ENCODE measurements around the gene HOMER1. TPM values are rescaled to one million over a fixed set of nuclear protein-coding genes. Genes with fewer than 3 reads are reported as not detected.

The HOMER1 gene
- polyA plus RNA-seq, 1 donor from 2014 or later, result 30.6 TPM

DNA sequence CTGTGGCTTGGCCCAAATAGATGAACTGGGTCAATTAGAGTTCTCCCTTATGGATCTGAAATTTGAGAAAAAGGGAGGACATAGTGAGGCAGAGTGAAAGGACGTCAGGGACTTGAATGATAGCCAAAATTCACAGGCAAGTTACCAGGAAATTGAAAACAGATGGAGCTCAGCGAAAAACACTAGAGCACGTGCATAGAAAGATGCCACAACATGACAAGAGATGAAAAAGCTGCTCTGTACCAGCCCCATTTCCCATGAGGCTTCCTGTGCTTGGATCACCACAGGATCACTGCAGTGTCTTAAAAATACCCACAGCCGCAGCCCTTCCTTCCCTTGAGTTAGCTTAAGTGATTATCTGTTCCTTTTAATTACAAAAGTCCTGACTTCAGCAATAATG lies 39.0 kb upstream of the HOMER1 start:
- H3F3A ChIP-seq (ENCODE audit: insufficient read depth, low read length, poor library complexity, severe bottlenecking), result no peaks in the 10 kb centered on the region
- H3K36me3 ChIP-seq (ENCODE audit: insufficient read depth, low read length), result no peaks in the 10 kb centered on the region
- no peak for TF ChIP-seq EP300 (conservative IDR thresholded peaks at IDR 0.05; ENCODE audit: poor library complexity, severe bottlenecking)
- no peak for TF ChIP-seq TAF1 (IDR thresholded peaks at IDR 0.05; ENCODE audit: low read depth)
- TF ChIP-seq, protein P1, sequence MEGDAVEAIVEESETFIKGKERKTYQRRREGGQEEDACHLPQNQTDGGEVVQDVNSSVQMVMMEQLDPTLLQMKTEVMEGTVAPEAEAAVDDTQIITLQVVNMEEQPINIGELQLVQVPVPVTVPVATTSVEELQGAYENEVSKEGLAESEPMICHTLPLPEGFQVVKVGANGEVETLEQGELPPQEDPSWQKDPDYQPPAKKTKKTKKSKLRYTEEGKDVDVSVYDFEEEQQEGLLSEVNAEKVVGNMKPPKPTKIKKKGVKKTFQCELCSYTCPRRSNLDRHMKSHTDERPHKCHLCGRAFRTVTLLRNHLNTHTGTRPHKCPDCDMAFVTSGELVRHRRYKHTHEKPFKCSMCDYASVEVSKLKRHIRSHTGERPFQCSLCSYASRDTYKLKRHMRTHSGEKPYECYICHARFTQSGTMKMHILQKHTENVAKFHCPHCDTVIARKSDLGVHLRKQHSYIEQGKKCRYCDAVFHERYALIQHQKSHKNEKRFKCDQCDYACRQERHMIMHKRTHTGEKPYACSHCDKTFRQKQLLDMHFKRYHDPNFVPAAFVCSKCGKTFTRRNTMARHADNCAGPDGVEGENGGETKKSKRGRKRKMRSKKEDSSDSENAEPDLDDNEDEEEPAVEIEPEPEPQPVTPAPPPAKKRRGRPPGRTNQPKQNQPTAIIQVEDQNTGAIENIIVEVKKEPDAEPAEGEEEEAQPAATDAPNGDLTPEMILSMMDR (IDR thresholded peaks at IDR 0.05; ENCODE audit: poor library complexity, severe bottlenecking), result no peak
- TF ChIP-seq, protein P2, sequence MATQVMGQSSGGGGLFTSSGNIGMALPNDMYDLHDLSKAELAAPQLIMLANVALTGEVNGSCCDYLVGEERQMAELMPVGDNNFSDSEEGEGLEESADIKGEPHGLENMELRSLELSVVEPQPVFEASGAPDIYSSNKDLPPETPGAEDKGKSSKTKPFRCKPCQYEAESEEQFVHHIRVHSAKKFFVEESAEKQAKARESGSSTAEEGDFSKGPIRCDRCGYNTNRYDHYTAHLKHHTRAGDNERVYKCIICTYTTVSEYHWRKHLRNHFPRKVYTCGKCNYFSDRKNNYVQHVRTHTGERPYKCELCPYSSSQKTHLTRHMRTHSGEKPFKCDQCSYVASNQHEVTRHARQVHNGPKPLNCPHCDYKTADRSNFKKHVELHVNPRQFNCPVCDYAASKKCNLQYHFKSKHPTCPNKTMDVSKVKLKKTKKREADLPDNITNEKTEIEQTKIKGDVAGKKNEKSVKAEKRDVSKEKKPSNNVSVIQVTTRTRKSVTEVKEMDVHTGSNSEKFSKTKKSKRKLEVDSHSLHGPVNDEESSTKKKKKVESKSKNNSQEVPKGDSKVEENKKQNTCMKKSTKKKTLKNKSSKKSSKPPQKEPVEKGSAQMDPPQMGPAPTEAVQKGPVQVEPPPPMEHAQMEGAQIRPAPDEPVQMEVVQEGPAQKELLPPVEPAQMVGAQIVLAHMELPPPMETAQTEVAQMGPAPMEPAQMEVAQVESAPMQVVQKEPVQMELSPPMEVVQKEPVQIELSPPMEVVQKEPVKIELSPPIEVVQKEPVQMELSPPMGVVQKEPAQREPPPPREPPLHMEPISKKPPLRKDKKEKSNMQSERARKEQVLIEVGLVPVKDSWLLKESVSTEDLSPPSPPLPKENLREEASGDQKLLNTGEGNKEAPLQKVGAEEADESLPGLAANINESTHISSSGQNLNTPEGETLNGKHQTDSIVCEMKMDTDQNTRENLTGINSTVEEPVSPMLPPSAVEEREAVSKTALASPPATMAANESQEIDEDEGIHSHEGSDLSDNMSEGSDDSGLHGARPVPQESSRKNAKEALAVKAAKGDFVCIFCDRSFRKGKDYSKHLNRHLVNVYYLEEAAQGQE (IDR thresholded peaks at IDR 0.05; ENCODE audit: borderline replicate concordance), result no peak
- TF ChIP-seq RAD21 (conservative IDR thresholded peaks at IDR 0.05), result no peak
- no peak for TF ChIP-seq EZH2 (IDR thresholded peaks at IDR 0.05; ENCODE audit: borderline replicate concordance, insufficient read depth, low read length, poor library complexity, severe bottlenecking)
- no peak for TF ChIP-seq POLR2AphosphoS5 (IDR thresholded peaks at IDR 0.05)
- no peak for TF ChIP-seq SMC3 (conservative IDR thresholded peaks at IDR 0.05; ENCODE audit: poor library complexity)
- no peak for TF ChIP-seq MXI1 (conservative IDR thresholded peaks at IDR 0.05; ENCODE audit: poor library complexity, severe bottlenecking)
- no peak overlapping the region for H3K9ac ChIP-seq (ENCODE audit: low read length)
- H3K27ac ChIP-seq (ENCODE audit: low read length), result no peak overlapping the region
- no peaks in the 10 kb centered on the region for H3K9me3 ChIP-seq (ENCODE audit: low read length)
- H3K4me2 ChIP-seq (ENCODE audit: low read length), result no peak overlapping the region
- H3K27me3 ChIP-seq (ENCODE audit: insufficient read depth, low read depth, low read length), result no peaks in the 10 kb centered on the region
- no peaks in the 10 kb centered on the region for H3K79me2 ChIP-seq (replicated peaks; ENCODE audit: insufficient read depth, low read length)
- H3K4me3 ChIP-seq (ENCODE audit: low read length), result no peak overlapping the region
- H3K9me2 ChIP-seq (ENCODE audit: insufficient read depth, low read length), result no peaks in the 10 kb centered on the region
- H2AFZ ChIP-seq (ENCODE audit: low read depth, low read length), result no peak overlapping the region
- no peaks in the 10 kb centered on the region for H4K20me1 ChIP-seq (ENCODE audit: insufficient read depth)

DNA sequence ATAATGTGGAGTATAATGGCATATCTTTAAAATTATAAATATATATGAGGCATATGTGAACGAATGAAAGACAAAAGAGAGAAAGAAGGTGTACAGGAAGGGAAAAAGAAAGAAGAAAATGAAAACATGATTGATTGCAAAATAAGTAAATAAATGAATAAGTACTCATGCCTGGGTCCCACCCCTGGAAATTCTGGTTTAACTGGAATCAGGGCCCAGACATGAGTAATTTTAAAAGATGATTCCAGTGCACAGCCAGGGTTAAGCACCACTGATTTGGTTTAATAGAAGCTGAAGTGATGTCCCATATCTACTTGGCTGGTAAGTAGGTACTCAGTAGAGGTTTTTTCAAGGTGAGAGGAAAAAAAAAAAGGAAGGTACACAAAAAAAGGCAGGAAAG lies 34.0 kb upstream of the HOMER1 start:
- no peak overlapping the region for H2AFZ ChIP-seq (ENCODE audit: low read depth, low read length)
- no peaks in the 10 kb centered on the region for H3K9me2 ChIP-seq (ENCODE audit: insufficient read depth, low read length)
- no peaks in the 10 kb centered on the region for H3K27me3 ChIP-seq (ENCODE audit: insufficient read depth, low read depth, low read length)
- no peak overlapping the region for H3K4me3 ChIP-seq (ENCODE audit: low read length)
- no peak overlapping the region for H3K27ac ChIP-seq (ENCODE audit: low read length)
- H3K9ac ChIP-seq (ENCODE audit: low read length), result no peak overlapping the region
- no peak overlapping the region for H3K4me2 ChIP-seq (ENCODE audit: low read length)
- no peaks in the 10 kb centered on the region for H3K9me3 ChIP-seq (ENCODE audit: low read length)
- no peaks in the 10 kb centered on the region for H3K36me3 ChIP-seq (ENCODE audit: insufficient read depth, low read length)
- TF ChIP-seq TAF1 (IDR thresholded peaks at IDR 0.05; ENCODE audit: low read depth), result no peak
- no peak for TF ChIP-seq POLR2AphosphoS5 (IDR thresholded peaks at IDR 0.05)
- no peak for TF ChIP-seq EZH2 (IDR thresholded peaks at IDR 0.05; ENCODE audit: borderline replicate concordance, insufficient read depth, low read length, poor library complexity, severe bottlenecking)
- TF ChIP-seq MXI1 (conservative IDR thresholded peaks at IDR 0.05; ENCODE audit: poor library complexity, severe bottlenecking), result no peak
- no peak for TF ChIP-seq SMC3 (conservative IDR thresholded peaks at IDR 0.05; ENCODE audit: poor library complexity)
- no peak for TF ChIP-seq RAD21 (conservative IDR thresholded peaks at IDR 0.05)
- TF ChIP-seq EP300 (conservative IDR thresholded peaks at IDR 0.05; ENCODE audit: poor library complexity, severe bottlenecking), result no peak
- TF ChIP-seq, protein P2 (IDR thresholded peaks at IDR 0.05; ENCODE audit: borderline replicate concordance), result no peak
- TF ChIP-seq, protein P1 (IDR thresholded peaks at IDR 0.05; ENCODE audit: poor library complexity, severe bottlenecking), result no peak
- no peaks in the 10 kb centered on the region for H4K20me1 ChIP-seq (ENCODE audit: insufficient read depth)
- no peaks in the 10 kb centered on the region for H3K79me2 ChIP-seq (replicated peaks; ENCODE audit: insufficient read depth, low read length)
- H3F3A ChIP-seq (ENCODE audit: insufficient read depth, low read length, poor library complexity, severe bottlenecking), result no peaks in the 10 kb centered on the region

Measured in neural cell (in vitro differentiated cells).